CD4-positive, alpha-beta T cell treated with Interleukin-15 for 4 hours (primary cell): ENCODE data around the gene PDZD2.
"Not testable (repeated sequence)": the region's sequence is repeated elsewhere in the genome, so short reads cannot be mapped to it uniquely, and the experiment has no call there.

ENCODE experiments used
- DNase-seq: peaks from one replicate; pipeline ENCODE4 v3.0.0-alpha.2; 2020; ENCODE audit warnings: low spot score

Gene PDZD2

DNA sequence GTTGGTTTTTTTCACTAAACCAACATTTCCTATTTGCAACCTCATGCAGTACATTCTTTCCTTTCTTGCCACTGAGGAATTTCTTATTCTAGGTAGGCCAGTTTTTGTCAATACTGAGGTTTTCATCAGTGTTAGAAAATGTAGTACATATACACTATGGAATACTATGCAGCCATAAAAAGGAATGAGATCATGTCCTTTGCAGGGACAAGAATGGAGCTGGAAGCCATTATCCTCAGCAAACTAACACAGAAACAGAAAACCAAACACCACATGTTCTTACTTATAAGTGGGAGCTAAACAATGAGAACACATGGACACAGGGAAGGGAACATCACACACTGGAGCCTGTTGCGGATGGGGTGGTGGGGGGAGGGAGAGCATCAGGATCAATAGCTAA, 441.6 kb downstream of the PDZD2 start:
- DNase-seq: not testable (repeated sequence)

DNA sequence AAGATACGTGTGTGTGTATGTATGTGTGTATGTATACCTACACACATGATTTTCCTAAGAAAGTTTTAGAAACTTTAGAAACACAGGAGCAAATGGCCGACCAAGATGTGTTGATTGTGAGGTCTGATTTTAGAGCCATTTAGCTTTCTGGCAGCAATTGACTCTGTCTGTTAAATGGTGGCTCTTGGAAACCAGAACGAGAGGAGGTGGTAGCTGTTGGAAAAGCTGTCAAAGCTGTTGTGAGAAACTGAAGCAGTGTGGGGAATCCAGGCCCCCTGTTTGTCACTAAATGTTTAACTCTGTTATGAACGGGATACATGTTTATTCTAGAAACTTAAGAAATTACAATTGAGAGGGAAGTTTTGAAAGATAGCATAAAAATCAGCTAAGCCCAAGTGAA, 443.8 kb downstream of the PDZD2 start:
- no peak for DNase-seq

DNA sequence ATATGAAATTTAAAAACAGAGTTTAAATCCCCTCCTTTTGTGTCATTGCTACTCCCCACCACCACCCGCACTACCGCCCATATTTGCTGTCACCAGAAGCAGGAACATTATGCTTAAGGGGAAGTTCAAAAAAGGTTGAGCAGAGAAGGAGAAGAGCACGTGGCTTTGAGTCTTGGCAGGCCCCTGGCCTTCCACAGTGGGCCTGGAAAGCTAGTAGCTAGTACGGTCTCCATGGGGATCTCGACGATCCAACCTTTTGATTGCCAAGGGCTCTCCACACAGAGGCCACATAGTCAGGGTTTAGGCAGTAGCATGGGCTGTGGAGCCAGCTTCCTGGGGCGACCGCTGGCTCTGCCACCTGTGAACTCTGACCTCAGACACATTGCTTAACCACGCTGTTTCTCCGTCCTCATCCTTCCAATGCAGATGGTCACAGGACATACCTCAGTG, 445.1 kb downstream of the PDZD2 start:
- no peak for DNase-seq

DNA sequence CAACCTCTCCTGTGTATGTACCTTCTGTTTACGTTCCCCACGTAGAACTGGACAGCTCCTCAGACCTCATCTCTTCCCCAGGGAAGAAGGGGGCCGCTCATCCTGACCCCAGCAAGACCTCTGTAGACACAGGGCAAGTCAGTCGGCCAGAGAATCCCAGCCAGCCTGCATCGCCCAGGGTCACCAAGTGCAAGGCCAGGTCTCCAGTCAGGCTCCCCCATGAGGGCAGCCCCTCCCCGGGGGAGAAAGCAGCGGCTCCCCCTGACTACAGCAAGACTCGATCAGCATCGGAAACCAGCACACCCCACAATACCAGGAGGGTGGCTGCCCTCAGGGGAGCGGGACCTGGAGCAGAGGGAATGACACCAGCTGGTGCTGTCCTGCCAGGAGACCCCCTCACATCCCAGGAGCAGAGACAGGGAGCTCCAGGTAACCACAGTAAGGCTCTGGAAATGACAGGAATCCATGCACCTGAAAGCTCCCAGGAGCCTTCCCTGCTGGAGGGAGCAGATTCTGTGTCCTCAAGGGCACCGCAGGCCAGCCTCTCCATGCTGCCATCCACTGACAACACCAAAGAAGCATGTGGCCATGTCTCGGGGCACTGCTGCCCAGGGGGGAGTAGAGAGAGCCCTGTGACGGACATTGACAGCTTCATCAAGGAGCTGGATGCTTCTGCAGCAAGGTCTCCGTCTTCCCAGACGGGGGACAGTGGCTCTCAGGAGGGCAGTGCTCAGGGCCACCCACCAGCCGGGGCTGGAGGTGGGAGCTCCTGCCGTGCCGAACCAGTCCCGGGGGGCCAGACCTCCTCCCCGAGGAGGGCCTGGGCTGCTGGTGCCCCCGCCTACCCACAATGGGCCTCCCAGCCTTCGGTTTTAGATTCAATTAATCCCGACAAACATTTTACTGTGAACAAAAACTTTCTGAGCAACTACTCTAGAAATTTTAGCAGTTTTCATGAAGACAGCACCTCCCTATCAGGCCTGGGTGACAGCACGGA, 448.5 kb downstream of the PDZD2 start:
- DNase-seq: no peak

DNA sequence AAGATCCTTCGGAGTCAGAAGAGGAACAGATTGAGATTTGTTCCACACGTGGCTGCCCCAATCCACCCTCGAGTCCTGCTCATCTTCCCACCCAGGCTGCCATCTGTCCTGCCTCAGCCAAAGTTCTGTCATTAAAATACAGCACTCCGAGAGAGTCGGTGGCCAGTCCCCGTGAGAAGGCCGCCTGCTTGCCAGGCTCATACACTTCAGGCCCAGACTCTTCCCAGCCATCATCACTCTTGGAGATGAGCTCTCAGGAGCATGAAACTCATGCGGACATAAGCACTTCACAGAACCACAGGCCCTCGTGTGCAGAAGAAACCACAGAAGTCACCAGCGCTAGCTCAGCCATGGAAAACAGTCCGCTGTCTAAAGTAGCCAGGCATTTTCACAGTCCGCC, 449.3 kb downstream of the PDZD2 start:
- no peak for DNase-seq

DNA sequence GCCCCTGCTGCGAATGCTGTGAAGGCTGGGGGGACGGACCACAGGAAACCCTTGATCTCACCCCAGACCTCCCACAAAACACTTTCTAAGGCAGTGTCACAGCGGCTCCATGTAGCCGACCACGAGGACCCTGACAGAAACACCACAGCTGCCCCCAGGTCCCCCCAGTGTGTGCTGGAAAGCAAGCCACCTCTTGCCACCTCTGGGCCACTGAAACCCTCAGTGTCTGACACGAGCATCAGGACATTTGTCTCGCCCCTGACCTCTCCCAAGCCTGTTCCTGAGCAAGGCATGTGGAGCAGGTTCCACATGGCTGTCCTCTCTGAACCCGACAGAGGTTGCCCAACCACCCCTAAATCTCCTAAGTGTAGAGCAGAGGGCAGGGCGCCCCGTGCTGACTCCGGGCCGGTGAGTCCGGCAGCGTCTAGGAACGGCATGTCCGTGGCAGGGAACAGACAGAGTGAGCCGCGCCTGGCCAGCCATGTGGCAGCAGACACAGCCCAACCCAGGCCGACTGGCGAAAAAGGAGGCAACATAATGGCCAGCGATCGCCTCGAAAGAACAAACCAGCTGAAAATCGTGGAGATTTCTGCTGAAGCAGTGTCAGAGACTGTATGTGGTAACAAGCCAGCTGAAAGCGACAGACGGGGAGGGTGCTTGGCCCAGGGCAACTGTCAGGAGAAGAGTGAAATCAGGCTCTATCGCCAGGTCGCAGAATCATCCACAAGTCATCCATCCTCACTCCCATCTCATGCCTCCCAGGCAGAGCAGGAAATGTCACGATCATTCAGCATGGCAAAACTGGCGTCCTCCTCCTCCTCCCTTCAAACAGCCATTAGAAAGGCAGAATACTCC, 450.4 kb downstream of the PDZD2 start:
- no peak for DNase-seq

DNA sequence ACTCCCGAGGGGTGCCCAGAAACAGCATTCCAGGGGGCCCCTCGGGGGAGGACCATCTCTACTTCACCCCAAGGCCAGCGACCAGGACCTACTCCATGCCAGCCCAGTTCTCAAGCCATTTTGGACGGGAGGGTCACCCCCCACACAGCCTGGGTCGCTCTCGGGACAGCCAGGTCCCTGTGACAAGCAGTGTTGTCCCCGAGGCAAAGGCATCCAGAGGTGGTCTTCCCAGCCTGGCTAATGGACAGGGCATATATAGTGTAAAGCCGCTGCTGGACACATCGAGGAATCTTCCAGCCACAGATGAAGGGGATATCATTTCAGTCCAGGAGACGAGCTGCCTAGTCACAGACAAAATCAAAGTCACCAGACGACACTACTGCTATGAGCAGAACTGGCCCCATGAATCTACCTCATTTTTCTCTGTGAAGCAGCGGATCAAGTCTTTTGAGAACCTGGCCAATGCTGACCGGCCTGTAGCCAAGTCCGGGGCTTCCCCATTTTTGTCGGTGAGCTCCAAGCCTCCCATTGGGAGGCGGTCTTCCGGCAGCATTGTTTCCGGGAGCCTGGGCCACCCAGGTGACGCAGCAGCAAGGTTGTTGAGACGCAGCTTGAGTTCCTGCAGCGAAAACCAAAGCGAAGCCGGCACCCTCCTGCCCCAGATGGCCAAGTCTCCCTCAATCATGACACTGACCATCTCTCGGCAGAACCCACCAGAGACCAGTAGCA, 451.3 kb downstream of the PDZD2 start:
- DNase-seq: no peak

DNA sequence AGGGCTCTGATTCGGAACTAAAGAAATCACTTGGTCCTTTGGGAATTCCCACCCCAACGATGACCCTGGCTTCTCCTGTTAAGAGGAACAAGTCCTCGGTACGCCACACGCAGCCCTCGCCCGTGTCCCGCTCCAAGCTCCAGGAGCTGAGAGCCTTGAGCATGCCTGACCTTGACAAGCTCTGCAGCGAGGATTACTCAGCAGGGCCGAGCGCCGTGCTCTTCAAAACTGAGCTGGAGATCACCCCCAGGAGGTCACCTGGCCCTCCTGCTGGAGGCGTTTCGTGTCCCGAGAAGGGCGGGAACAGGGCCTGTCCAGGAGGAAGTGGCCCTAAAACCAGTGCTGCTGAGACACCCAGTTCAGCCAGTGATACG, 451.8 kb downstream of the PDZD2 start:
- no peak for DNase-seq

DNA sequence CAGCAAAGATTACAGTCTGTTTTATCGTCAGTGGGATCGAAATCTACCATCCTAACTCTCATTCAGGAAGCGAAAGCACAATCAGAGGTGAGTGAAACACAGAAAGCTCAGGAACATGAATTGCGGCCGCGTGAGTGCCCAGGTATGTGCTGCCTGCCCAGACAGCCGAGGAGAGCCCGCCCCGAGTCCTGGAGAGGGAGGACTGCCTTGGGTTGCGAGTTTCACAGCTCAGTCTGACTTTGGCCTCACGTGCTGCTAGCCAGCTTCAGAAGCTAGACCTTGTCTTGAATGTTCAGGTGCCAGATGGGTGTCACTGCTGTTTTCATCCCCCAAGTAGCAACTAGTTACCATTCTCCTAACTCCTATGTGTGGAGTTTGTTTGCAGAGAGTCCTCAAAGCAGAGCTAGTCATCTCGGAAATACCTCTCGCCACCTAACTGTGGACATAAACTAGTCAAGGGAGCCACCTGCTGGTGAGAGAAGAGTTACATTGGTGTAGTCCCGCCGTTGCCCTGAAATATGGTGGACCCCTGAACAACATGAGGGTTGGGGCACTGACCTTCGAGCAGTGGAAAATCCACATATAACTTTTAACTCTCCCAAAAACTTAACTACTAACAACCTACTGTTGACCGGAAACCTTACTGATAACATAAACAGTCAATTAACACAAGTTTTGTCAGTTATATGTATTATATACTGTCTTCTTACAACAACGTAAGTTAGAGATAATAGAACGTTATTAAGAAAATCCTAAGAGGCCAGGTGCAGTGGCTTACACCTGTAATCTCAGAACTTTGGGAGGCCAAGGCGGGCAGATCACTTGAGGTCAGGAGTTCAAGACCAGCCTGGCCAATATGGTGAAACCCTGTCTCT, 454.2 kb downstream of the PDZD2 start:
- peak; percentile 62 for DNase-seq

DNA sequence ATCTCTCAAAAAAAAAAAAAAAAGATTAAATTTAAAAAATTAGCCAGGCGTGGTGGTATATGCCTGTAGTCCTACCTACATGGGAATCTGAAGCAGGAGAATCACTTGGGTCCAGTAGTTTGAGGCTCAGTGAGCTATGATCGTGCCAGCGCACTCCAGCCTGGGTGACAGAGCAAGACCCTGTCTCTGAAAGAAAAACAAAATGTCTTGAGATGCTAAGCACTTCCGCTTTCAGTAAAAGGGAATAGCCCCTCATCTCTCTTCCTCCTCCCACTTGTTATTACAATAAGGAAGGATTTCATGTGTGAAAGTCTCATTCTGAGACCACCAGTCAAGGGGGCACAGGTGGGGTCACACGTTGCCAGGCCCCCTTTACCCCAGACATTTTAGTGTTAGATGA, 455.8 kb downstream of the PDZD2 start:
- no peak for DNase-seq

DNA sequence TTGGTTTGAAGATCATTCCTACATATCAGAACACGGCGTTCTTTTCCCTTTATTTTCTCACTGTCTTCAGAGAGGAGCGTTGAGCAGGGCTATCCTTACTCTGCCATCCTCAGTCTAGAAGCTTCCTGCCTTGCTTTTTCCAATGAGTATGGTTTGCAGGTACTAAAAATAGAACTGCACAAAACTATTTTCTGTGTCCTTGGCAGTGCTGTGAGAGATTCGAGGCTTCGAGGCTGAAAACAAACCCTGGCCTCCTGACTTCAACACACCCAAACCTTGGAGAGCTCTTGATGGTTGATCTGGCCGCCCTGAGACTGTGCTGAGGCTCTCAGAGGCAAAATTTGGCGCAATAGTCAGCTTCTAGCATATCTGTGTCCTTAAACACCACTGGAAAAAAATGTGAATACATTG, 456.3 kb downstream of the PDZD2 start:
- no peak for DNase-seq

DNA sequence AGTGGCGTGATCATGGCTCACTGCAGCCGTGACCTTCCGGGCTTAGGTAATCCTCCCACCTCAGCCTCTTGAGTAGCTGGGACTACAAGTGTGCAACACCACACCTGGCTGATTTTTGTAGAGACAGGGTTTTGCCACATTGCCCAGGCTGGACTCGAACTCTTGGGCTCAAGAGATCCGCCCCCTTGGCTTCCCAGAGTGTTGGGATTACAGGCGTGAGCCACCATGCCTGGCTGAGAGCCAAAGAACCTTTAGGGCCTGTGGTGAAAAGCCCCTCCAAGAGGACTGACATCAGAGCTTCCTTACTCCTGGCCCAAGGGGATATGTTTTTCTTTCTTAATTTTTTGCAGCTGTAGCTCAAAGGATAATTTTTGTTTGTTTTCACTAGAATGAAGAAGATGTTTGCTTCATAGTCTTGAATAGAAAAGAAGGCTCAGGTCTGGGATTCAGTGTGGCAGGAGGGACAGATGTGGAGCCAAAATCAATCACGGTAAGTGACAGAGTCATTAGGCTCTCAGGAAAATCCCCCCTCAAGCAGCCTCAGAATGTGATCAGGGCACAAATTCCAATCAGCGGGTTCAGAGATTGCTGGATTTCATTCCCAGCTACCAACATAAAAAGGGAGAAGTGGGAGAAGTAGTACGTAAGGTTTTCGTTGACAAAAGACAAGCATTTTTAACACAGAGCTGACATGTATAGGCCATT, 458.1 kb downstream of the PDZD2 start:
- no peak for DNase-seq

DNA sequence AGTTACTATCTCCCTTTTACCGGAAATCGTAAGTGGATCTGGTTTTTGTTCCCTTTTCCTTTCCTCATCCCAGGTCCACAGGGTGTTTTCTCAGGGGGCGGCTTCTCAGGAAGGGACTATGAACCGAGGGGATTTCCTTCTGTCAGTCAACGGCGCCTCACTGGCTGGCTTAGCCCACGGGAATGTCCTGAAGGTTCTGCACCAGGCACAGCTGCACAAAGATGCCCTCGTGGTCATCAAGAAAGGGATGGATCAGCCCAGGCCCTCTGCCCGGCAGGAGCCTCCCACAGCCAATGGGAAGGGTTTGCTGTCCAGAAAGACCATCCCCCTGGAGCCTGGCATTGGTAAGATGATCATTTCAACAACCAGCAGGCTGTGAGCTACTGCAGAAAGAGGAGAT, 459.4 kb downstream of the PDZD2 start:
- DNase-seq: no peak

DNA sequence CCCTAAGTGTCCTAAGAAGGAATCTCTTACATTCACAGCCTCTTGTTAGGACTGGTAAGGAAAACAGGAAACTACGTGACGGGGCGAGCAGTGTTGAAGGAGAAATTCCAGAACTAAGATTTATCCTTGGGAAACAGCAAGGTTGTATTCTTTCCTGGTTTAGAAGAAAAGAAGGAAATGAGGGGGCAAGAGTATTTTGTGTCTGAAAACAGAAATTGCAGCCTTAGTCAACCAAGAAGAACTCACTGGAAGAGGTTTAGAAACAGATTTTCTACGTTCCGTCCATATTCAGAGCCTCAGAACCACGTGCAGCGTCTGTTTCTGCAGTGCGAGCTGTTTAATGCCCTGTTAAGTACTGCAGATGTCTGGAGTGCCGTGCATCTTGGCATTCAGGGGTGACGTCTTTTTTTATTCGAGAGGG, 460.0 kb downstream of the PDZD2 start:
- DNase-seq: no peak

DNA sequence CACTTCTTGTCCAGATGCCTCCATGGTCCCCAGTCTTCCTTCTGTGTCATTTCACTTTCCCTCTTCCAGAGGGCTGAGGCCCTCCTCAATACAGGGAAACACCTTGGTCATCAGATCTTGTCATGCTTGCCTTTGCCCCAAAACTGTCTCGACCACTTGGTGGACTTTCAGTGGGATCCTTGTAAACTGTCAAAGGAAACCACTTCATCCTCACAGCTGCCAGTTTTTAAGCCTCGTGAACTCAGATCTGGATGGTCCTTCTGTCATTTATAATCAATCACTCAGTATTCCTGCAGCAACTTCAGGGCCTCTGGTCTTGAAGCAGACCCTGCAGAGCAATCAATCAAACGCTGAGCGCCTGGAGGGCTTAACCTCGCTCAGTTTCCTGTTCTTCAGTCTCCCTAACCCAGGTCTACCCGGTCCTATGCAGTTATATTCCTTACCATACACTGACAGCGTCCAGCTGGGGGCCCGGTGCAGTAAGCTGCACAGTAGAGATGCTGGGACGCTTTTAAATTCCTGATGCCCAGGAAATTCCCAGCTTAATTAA, 460.6 kb downstream of the PDZD2 start:
- no peak for DNase-seq

DNA sequence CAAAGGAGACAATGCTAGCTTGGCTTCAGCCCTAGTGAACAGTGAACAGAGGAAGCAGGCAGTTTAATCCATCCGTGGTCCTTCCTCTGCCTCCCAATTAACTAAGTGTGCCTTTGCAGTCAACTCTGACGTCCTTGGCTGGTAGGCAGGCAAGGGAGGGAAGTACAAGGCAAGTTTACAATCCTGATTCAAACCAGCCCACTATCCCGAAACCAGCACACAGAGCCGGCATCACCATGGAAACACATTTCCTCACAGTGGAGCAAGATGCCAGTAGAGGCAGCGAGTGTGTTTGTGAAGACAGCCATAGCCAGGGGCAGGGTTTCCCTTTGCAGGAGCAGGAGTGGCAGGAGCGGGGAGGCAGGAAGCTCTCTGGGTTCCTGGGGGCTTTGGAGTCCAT, 461.3 kb downstream of the PDZD2 start:
- DNase-seq: no peak

DNA sequence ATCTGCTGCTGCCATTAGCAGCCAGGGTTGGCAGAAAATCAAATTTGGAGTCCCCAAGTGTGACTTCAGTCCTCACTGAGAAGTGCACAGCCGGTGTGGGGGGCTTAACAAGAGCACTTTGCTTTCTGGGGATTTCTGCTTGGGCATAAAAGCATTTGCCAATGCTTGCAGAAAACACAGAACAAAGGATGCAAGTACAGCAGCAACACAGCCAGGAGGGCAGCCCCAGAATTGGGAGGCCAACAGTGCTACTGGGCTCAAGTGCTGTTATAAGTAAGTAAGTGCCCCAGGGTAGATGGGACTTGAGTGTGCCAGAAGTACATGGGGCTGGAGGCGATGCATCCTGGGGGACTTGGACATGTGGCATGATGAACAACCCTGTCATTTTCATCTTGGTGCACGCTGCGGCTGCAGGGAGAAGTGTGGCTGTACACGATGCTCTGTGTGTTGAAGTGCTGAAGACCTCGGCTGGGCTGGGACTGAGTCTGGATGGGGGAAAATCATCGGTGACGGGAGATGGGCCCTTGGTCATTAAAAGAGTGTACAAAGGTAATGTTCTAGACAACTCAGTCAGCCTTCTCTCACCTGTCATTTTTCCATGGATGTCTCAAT, 461.9 kb downstream of the PDZD2 start:
- DNase-seq: no peak

DNA sequence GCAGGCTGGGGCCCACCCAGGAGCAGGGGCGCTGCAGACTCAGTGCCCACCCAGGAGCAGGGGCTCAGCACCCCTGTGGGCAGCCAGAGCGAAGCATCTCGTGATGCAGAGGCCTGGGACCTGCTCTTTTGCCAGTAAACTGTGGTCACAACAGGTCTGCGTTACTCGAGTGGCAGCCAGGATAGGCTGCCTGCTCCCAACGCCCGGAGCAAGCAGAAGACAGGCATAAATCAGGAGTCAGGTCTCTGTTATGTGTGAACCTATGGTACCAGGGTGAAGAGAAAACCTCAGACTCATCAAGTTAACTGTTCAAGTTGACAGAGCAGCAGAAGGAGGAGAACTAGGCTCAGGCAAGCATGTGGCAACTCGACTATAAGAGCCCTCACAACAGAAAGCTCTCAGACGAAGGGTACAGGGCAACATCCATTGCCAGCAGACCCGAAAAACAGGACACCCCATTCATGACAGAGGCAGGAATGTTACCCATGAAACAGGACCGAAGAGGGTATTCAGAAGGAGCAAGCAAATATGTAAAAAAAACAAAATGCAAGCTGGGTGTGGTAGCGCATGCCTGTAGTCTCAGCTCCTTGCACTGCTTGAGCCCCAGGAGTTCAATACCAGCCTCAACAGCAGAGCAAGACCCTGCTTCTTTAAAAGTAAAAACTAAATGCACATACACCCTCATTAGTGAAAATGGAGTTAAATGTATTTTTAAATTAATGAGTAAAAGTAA, 463.5 kb downstream of the PDZD2 start:
- DNase-seq: no peak

DNA sequence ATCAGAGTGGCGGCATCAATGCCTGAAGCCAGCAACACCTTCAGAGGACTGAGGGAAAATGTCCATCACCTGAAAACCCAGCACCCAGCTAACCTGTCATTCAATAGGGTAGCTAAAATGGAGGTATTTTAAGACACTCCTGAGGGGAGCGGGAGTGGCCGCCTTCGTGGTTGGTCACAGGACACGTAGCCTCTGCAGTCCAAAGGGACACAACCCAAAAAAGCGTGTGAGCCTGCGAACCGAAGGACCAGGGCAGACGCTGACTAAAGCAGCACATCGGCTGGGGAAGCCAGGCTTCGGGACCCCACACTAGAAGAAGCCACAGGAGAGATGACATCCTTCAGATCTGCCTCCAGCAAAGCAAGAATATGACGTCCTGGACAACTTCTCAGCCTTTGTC, 464.6 kb downstream of the PDZD2 start:
- no peak for DNase-seq
